Activated CD8-positive, alpha-beta T cell treated with anti-CD3 and anti-CD28 coated beads for 36 hours (primary cell): ENCODE data around the gene MAP3K12. TPM values are rescaled to one million over a fixed set of nuclear protein-coding genes. Genes with fewer than 3 reads are reported as not detected.

Experiments used
- ATAC-seq: fragments of 200-7000 bp; cut with Tn5 transposase; one replicate; pipeline ENCODE4 v1.10.0; 2021; ENCODE audit warnings: mild to moderate bottlenecking, moderate library complexity
- CTCF ChIA-PET: fragments of 350-600 bp; sonication (Branson Sonifier 250); formaldehyde crosslinking; loops from one replicate; lab custom pipeline; 2021; ENCODE audit warnings: antibody characterized with exemption; lab: Charles Lee
- POLR2A ChIA-PET: fragments of 350-600 bp; sonication (Branson Sonifier 250); formaldehyde crosslinking; loops from one replicate; lab custom pipeline; 2021; ENCODE audit warnings: antibody characterized with exemption; lab: Charles Lee
- DNase-seq: peaks from one replicate; pipeline ENCODE4 v3.0.0-alpha.2; 2020
- H3K27ac Mint-ChIP-seq: one replicate; pipeline ENCODE4 v1.8.0; 2021; ENCODE audit warnings: mild to moderate bottlenecking, mixed read lengths
- H3K27me3 Mint-ChIP-seq: one replicate; pipeline ENCODE4 v1.8.0; 2021; ENCODE audit warnings: mixed read lengths
- H3K36me3 Mint-ChIP-seq: one replicate; pipeline ENCODE4 v1.8.0; 2021; ENCODE audit warnings: low read depth, mixed read lengths
- H3K4me1 Mint-ChIP-seq: one replicate; pipeline ENCODE4 v1.8.0; 2021; ENCODE audit warnings: low read depth, mixed read lengths
- H3K4me3 Mint-ChIP-seq: one replicate; pipeline ENCODE4 v1.8.0; 2021; ENCODE audit warnings: mild to moderate bottlenecking, moderate library complexity, mixed read lengths
- H3K9me3 Mint-ChIP-seq: one replicate; pipeline ENCODE4 v1.8.0; 2021; ENCODE audit warnings: mixed read lengths
- CTCF ChIP-seq: fragments of 200-600 bp; IDR thresholded peaks from one replicate; pipeline ENCODE4 v1.8.0; 2022; ENCODE audit warnings: antibody characterized with exemption, mild to moderate bottlenecking
- intact Hi-C: fragments of 100-400 bp; cut with micrococcal nuclease; formaldehyde crosslinking; loops from one replicate; pipeline ENCODE4 v1.10.0; 2022
- total RNA-seq, 2 experiments: library from RNA; stranded (reverse); gene quantifications; one replicate each; pipeline ENCODE4 v1.2.3, GENCODE V29; 2021

The MAP3K12 gene
- total RNA-seq, 2 experiments from 2014 or later = 8.2 to 10.0 TPM

- CTCF ChIA-PET = interaction anchor here (1.0 to 2.5 kb wide), 4 partner anchors 10 to 25 kb away, joined by 3 to 11 read pairs (median 6); no protein-coding TSS in a partner anchor
- intact Hi-C loops = no loop called here
- Mint-ChIP-seq H3K4me3 (peak overlapping the region; percentile 76), H3K27ac (peak overlapping the region; percentile 81), H3K9me3 (no peaks in the 10 kb centered on the region), H3K4me1 (peaks cover 42% of the 10 kb centered on the region), H3K27me3 (no peaks in the 10 kb centered on the region), H3K36me3 (no peaks in the 10 kb centered on the region)
- POLR2A ChIA-PET = interaction anchor here (1.0 to 54.1 kb wide), 2 partner anchors 8 to 31 kb away, joined by 3 to 1494 read pairs; partner anchors contain the start of gene PCBP2
- DNase-seq = peak; percentile 30
- ATAC-seq = no peak
- no peak for TF ChIP-seq CTCF
Measured at GRCh38 chr12:53498235-53498630, 1.0 kb downstream of the MAP3K12 start.

GRCh38 chr12:53497461-53497860, 1.8 kb downstream of the MAP3K12 start:
- TF ChIP-seq CTCF = no peak
- H3K4me3 Mint-ChIP-seq = no peak overlapping the region
- ChIA-PET CTCF (interaction anchor here (1.0 to 2.5 kb wide), 4 partner anchors 9 to 145 kb away, joined by 3 to 11 read pairs (median 5); no protein-coding TSS in a partner anchor), POLR2A (interaction anchor here (1.0 to 54.1 kb wide), 2 partner anchors 8 to 30 kb away, joined by 3 to 1494 read pairs; partner anchors contain the start of gene PCBP2)
- no peak overlapping the region for H3K27ac Mint-ChIP-seq
- H3K27me3 Mint-ChIP-seq = no peaks in the 10 kb centered on the region
- DNase-seq (no peak), ATAC-seq (no peak)
- H3K4me1 Mint-ChIP-seq = peaks cover 40% of the 10 kb centered on the region
- H3K9me3 Mint-ChIP-seq = no peaks in the 10 kb centered on the region
- no peaks in the 10 kb centered on the region for H3K36me3 Mint-ChIP-seq
- intact Hi-C loops = no loop called here

GRCh38 chr12:53496752-53497032, 2.6 kb downstream of the MAP3K12 start:
- no peak for DNase-seq
- H3K27ac Mint-ChIP-seq = no peak overlapping the region
- H3K4me3 Mint-ChIP-seq = no peak overlapping the region
- POLR2A ChIA-PET = interaction anchor here (1.4 to 54.1 kb wide), 2 partner anchors 29 to 173 kb away, joined by 3 to 1494 read pairs; partner anchors contain the start of gene PCBP2
- peaks cover 38% of the 10 kb centered on the region for H3K4me1 Mint-ChIP-seq
- CTCF ChIA-PET = interaction anchor here (0.7 to 1.0 kb wide), 2 partner anchors 12 to 144 kb away, joined by 3 read pairs; no protein-coding TSS in a partner anchor
- H3K27me3 Mint-ChIP-seq = no peaks in the 10 kb centered on the region
- ATAC-seq = no peak
- H3K9me3 Mint-ChIP-seq = no peaks in the 10 kb centered on the region
- no peak for TF ChIP-seq CTCF
- no peaks in the 10 kb centered on the region for H3K36me3 Mint-ChIP-seq
- intact Hi-C loops = no loop called here

GRCh38 chr12:53495903-53496751, 3.1 kb downstream of the MAP3K12 start:
- ChIA-PET CTCF (interaction anchor here (0.7 to 3.6 kb wide), 4 partner anchors 12 to 144 kb away, joined by 3 to 19 read pairs (median 4); partner anchors contain the start of gene NPFF), POLR2A (interaction anchor here (0.8 to 54.1 kb wide), 3 partner anchors 12 to 172 kb away, joined by 3 to 1494 read pairs (median 3); partner anchors contain the start of gene PCBP2)
- no peak for TF ChIP-seq CTCF
- Mint-ChIP-seq H3K9me3 (no peaks in the 10 kb centered on the region), H3K36me3 (no peaks in the 10 kb centered on the region), H3K4me3 (no peak overlapping the region), H3K27ac (peak overlapping the region; percentile 12), H3K4me1 (peaks cover 38% of the 10 kb centered on the region), H3K27me3 (no peaks in the 10 kb centered on the region)
- DNase-seq (no peak), ATAC-seq (no peak)
- intact Hi-C loops = no loop called here
